LNCAP (cell line): Measurements from ENCODE around the gene DOCK9.

Experiments used
- TF ChIP-seq, protein P1 (sequence below): fragments of 450-650 bp; IDR thresholded peaks from 2 replicates; pipeline ENCODE4 v1.5.1; 2017; ENCODE audit warnings: mild to moderate bottlenecking

DOCK9 gene

DNA sequence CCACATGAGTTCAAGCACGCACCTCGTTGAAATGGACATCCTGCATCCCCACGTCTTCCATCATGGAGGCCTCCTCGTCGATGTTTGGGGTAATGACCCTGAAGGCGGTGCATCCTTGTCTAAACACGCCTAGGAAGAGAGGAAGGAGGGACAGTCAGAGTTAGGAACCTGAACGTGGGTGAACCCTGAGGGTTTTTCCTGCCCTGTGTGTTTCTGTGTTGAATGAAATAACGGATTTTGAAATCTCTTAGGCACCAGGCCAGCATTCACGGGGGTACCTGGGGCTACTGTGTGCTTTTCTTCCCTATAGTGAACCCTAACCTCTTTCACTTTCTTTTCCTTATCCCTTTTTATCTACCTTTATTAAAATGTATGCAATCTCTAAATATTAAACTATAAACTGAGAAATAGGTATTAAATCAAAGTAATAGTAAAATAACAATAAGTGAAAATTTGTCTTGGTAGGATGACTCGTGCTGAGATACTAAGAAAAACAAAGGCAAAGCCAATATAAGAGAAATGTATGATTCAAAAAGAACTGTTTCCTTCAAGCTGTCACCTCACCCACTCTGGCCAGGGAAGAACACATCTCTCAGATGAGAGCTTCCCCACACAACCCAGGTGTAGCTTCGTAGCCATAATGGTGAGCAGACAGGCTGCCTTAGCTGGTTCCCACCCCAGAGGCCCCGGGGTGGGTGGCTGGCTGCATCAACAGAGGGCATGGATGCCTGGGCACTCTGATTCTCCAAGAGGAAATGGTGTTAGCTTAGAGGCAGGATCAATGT lies 153.3 kb downstream of the DOCK9 start:
- TF ChIP-seq, protein P1, sequence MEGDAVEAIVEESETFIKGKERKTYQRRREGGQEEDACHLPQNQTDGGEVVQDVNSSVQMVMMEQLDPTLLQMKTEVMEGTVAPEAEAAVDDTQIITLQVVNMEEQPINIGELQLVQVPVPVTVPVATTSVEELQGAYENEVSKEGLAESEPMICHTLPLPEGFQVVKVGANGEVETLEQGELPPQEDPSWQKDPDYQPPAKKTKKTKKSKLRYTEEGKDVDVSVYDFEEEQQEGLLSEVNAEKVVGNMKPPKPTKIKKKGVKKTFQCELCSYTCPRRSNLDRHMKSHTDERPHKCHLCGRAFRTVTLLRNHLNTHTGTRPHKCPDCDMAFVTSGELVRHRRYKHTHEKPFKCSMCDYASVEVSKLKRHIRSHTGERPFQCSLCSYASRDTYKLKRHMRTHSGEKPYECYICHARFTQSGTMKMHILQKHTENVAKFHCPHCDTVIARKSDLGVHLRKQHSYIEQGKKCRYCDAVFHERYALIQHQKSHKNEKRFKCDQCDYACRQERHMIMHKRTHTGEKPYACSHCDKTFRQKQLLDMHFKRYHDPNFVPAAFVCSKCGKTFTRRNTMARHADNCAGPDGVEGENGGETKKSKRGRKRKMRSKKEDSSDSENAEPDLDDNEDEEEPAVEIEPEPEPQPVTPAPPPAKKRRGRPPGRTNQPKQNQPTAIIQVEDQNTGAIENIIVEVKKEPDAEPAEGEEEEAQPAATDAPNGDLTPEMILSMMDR = no peak

DNA sequence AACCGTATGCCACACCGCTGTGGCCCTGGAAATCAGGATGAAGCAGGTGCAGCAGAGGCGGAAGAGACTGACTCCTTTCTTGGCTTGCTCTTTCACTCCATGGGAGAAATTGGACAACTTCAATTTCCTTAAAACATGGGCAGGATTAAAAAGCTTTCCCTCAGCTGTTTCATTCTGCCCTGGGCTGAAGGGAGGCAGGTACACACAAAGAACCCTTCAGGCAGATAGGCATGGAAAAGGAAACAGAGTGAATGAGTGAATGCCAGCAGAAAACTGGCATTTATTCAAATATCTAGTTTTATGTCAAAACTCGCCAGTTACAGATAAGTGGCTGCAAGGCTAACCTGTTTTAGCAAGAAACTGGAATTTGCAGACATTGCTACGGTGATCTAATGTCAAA lies 154.4 kb downstream of the DOCK9 start:
- TF ChIP-seq, protein P1 = no peak

DNA sequence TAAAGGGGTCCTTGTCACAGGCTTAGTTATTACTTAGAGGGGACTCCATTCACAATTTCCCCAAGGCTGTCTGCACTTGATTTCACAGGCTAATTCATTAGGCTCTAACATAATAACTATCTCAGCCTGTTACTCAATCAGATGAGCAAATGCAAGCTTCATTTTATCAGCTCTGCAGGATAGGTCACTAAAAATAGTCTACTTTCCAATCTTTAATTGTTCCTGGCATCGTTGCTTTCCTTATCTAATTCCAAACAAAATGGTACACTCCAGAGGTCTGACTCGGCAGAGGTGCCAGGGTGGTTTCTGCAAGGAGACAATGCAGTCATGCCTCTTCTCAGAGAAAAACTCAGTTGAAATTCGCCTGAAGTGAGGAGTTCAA lies 155.6 kb downstream of the DOCK9 start:
- TF ChIP-seq, protein P1 = no peak

DNA sequence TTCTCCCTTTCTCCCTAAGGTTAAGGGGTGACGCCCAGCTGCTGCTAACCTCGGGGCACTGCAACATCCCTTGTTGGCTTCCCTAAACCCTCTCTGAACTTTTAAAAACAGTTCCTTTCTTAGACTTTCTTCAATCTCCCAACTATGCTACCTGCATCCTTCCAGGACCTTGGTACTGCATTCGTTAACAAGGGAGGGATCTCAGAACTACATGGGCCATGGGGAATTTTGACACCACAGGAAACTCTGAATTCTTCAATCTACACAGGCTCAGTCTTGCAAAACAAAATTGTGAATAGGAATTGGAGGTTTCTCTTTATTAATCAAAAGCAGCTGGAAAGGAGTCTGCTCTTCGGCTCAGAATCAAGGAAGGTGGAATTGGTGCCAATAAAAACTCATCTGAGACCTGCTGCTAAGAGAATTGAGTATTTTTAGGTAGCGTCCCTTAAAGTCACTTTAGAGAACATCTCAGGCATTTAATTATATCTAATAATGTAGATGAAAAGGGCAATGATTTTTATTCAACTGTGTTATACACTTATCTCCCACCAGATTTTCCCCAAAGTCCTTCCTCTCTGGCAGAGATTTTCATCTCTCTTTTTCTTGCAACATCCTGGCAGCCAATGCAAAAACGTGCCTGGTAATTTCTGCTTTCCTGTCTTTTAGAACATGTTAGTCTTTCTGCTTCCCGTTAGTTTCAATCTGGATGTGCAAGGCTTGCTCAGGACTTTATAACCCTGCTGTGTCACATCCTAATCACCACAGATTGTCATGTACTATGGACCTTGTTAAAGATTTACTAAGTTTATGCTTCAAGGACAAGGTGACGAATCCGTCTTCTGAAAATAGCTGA lies 156.3 kb downstream of the DOCK9 start:
- TF ChIP-seq, protein P1 = no peak

DNA sequence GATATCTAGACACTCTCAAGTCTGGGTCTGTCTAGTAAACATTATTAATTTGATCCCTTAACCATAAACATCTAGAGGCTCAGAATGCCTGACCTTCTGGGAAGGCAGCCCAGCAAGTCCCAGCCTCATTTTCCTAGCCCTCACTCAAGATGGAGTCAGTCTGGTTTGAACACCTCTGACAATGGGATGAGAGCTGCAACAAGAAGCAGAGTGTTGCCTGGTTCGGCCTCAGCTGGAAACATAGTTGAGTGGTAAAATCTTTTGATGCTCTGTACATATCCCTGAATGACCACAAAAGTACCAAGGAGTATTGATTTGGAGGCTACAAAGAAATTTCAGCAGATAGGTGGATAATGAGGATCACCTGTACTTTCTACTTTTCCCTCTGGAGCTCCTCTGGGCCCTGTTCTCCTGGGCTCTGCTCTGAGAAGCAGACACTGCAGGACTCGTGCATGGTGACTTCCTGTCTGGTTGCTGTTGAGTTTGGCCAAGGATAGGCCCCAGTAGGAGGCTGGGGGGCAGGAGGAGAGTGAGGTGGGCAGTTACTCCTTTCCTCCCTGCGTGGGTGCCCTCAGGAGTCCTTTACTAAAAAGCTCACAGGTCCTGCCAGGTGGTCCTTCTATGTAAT lies 157.0 kb downstream of the DOCK9 start:
- TF ChIP-seq, protein P1 = no peak

DNA sequence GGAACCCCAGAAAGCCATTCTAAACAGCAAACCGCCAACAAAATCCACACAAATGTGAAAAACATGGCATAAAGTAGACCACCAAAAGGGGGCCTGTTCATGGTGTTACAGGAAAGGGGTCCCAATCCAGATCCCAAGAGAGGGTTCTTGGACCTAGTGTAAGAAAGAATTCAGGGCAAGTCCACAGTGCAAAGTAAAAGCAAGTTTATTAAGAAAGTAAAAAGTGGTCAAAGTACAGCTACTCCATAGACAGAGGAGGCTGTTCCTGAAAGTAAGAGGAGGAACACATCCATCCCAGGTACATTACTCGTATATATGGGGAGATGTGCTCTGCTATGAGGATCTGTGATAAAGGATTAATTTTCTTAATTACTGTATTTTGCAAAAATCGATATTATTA lies 157.6 kb downstream of the DOCK9 start:
- TF ChIP-seq, protein P1 = no peak

DNA sequence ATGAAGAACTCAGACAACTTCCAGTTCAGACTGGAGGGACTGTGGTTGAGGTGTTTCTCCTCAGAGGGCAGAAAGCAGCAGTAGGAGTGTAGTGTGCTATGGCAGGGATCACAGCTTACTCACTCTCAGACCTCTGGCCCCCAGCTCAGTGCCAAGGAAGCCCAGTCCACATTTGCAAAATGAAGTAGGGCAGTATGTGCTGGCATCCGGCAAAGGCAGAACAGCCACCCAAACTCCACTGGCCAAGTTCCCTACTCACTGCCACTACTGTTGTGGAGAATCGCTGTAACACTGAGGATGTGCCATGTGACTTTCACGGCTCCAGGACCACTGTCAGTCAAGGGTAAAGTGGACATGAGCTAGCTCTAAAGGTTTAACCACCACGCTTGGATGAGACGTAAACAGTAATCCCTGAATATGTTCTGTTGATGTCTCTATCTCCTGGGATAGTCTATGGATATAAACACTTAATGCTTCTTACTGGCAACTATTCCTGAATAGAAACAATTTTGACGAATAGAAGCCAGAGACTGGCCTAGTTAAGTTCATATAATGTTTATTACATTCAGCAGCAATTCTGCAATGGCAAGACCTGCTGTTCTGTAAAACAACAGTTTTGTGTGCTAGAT lies 158.4 kb downstream of the DOCK9 start:
- TF ChIP-seq, protein P1 = no peak
